Measurements from ENCODE around the gene LCOR. TPM values are rescaled to one million over a fixed set of nuclear protein-coding genes. Genes with fewer than 3 reads are reported as not detected.
"Not testable (repeated sequence)": the region's sequence is repeated elsewhere in the genome, so short reads cannot be mapped to it uniquely, and the experiment has no call there.

Gene LCOR
- polyA plus RNA-seq, 4 donors: 7.0 to 48.8 (median 9.5) TPM

- Histone ChIP-seq H3K9me3 (ENCODE audit: control insufficient read depth in 2 of 2, insufficient read depth in 1 of 2, low read depth in 1 of 2, low read length in 1 of 2) (no peaks in the 10 kb centered on the region), H3K4me1 (ENCODE audit: control insufficient read depth in 3 of 3, insufficient read depth in 2 of 3, low read depth in 1 of 3, low read length in 2 of 3) (peaks cover 0 to 13% (median 4%) of the 10 kb centered on the region in 3 donors), H3K36me3 (ENCODE audit: control insufficient read depth in 3 of 3, insufficient read depth in 2 of 3, low read depth in 1 of 3, low read length in 3 of 3) (peaks cover 0 to 26% (median 5%) of the 10 kb centered on the region in 3 donors), H3K4me3 (ENCODE audit: low read depth in 1 of 3, low read length in 3 of 3) (no peak overlapping the region), H3K27ac (ENCODE audit: low read depth in 1 of 3, low read length in 2 of 3) (no peak overlapping the region), H3K27me3 (ENCODE audit: control insufficient read depth in 3 of 3, insufficient read depth in 3 of 3, low read length in 3 of 3) (no peaks in the 10 kb centered on the region)
- FAIRE-seq (no peak), DNase-seq (no peak)
- WGBS, 3 donors: 19 to 74% (median 43%) methylated on average over 1 of the region's 1 CpG
Observed at GRCh38 chr10:96846395-96846794, 14.3 kb downstream of the LCOR start.

- 85 to 90% (median 90%) methylated on average over 5 of the region's 5 CpGs for WGBS, 3 donors
- FAIRE-seq (no peak), DNase-seq (no peak)
- no peak overlapping the region for H3K27ac ChIP-seq (ENCODE audit: low read depth in 1 of 3, low read length in 2 of 3)
- H3K27me3 ChIP-seq (ENCODE audit: control insufficient read depth in 3 of 3, insufficient read depth in 3 of 3, low read length in 3 of 3): no peaks in the 10 kb centered on the region
- H3K4me3 ChIP-seq (ENCODE audit: low read depth in 1 of 3, low read length in 3 of 3): no peak overlapping the region
- peaks cover 0 to 25% (median 5%) of the 10 kb centered on the region in 3 donors for H3K36me3 ChIP-seq (ENCODE audit: control insufficient read depth in 3 of 3, insufficient read depth in 2 of 3, low read depth in 1 of 3, low read length in 3 of 3)
- peaks cover 0 to 13% (median 4%) of the 10 kb centered on the region in 3 donors for H3K4me1 ChIP-seq (ENCODE audit: control insufficient read depth in 3 of 3, insufficient read depth in 2 of 3, low read depth in 1 of 3, low read length in 2 of 3)
- no peaks in the 10 kb centered on the region for H3K9me3 ChIP-seq (ENCODE audit: control insufficient read depth in 2 of 2, insufficient read depth in 1 of 2, low read depth in 1 of 2, low read length in 1 of 2)
Observed at GRCh38 chr10:96846926-96847325, 14.8 kb downstream of the LCOR start.

GRCh38 chr10:96847356-96847755 is 15.3 kb downstream of the LCOR start:
- H3K9me3 ChIP-seq (ENCODE audit: control insufficient read depth in 2 of 2, insufficient read depth in 1 of 2, low read depth in 1 of 2, low read length in 1 of 2); H3K4me3 ChIP-seq (ENCODE audit: low read depth in 1 of 3, low read length in 3 of 3); FAIRE-seq; H3K27ac ChIP-seq (ENCODE audit: low read depth in 1 of 3, low read length in 2 of 3); DNase-seq; H3K27me3 ChIP-seq (ENCODE audit: control insufficient read depth in 3 of 3, insufficient read depth in 3 of 3, low read length in 3 of 3): not testable (repeated sequence)
- 85 to 92% (median 89%) methylated on average over 12 of the region's 12 CpGs for WGBS, 3 donors
- H3K36me3 ChIP-seq (ENCODE audit: control insufficient read depth in 3 of 3, insufficient read depth in 2 of 3, low read depth in 1 of 3, low read length in 3 of 3): peaks cover 0 to 28% (median 5%) of the 10 kb centered on the region in 3 donors
- peaks cover 0 to 13% (median 4%) of the 10 kb centered on the region in 3 donors for H3K4me1 ChIP-seq (ENCODE audit: control insufficient read depth in 3 of 3, insufficient read depth in 2 of 3, low read depth in 1 of 3, low read length in 2 of 3)

- H3K36me3 ChIP-seq (ENCODE audit: control insufficient read depth in 3 of 3, insufficient read depth in 2 of 3, low read depth in 1 of 3, low read length in 3 of 3): peaks cover 0 to 34% (median 7%) of the 10 kb centered on the region in 3 donors
- H3K9me3 ChIP-seq (ENCODE audit: control insufficient read depth in 2 of 2, insufficient read depth in 1 of 2, low read depth in 1 of 2, low read length in 1 of 2): no peaks in the 10 kb centered on the region
- peaks cover 0 to 4% (median 0%) of the 10 kb centered on the region in 3 donors for H3K4me1 ChIP-seq (ENCODE audit: control insufficient read depth in 3 of 3, insufficient read depth in 2 of 3, low read depth in 1 of 3, low read length in 2 of 3)
- no peak for DNase-seq
- H3K27me3 ChIP-seq (ENCODE audit: control insufficient read depth in 3 of 3, insufficient read depth in 3 of 3, low read length in 3 of 3): no peaks in the 10 kb centered on the region
- no peak for FAIRE-seq
- no peak overlapping the region for H3K4me3 ChIP-seq (ENCODE audit: low read depth in 1 of 3, low read length in 3 of 3)
- WGBS, 3 donors: 96 to 98% (median 96%) methylated on average over 5 of the region's 5 CpGs
- no peak overlapping the region for H3K27ac ChIP-seq (ENCODE audit: low read depth in 1 of 3, low read length in 2 of 3)
Observed at GRCh38 chr10:96850113-96850512, 18.0 kb downstream of the LCOR start.

GRCh38 chr10:96850825-96851224 is 18.7 kb downstream of the LCOR start:
- Histone ChIP-seq H3K27me3 (ENCODE audit: control insufficient read depth in 3 of 3, insufficient read depth in 3 of 3, low read length in 3 of 3) (no peaks in the 10 kb centered on the region), H3K4me1 (ENCODE audit: control insufficient read depth in 3 of 3, insufficient read depth in 2 of 3, low read depth in 1 of 3, low read length in 2 of 3) (peaks cover 0 to 4% (median 0%) of the 10 kb centered on the region in 3 donors), H3K27ac (ENCODE audit: low read depth in 1 of 3, low read length in 2 of 3) (no peak overlapping the region), H3K9me3 (ENCODE audit: control insufficient read depth in 2 of 2, insufficient read depth in 1 of 2, low read depth in 1 of 2, low read length in 1 of 2) (no peaks in the 10 kb centered on the region), H3K4me3 (ENCODE audit: low read depth in 1 of 3, low read length in 3 of 3) (no peak overlapping the region), H3K36me3 (ENCODE audit: control insufficient read depth in 3 of 3, insufficient read depth in 2 of 3, low read depth in 1 of 3, low read length in 3 of 3) (peaks cover 0 to 37% (median 7%) of the 10 kb centered on the region in 3 donors)
- FAIRE-seq (no peak), DNase-seq (no peak)
- WGBS, 3 donors: 81 to 93% (median 82%) methylated on average over 3 of the region's 3 CpGs

GRCh38 chr10:96851281-96851680 is 19.2 kb downstream of the LCOR start:
- peaks cover 0 to 34% (median 7%) of the 10 kb centered on the region in 3 donors for H3K36me3 ChIP-seq (ENCODE audit: control insufficient read depth in 3 of 3, insufficient read depth in 2 of 3, low read depth in 1 of 3, low read length in 3 of 3)
- FAIRE-seq: no peak
- H3K4me1 ChIP-seq (ENCODE audit: control insufficient read depth in 3 of 3, insufficient read depth in 2 of 3, low read depth in 1 of 3, low read length in 2 of 3): peaks cover 0 to 4% (median 0%) of the 10 kb centered on the region in 3 donors
- no peak overlapping the region for H3K4me3 ChIP-seq (ENCODE audit: low read depth in 1 of 3, low read length in 3 of 3)
- 53 to 60% (median 57%) methylated on average over 6 of the region's 6 CpGs for WGBS, 3 donors
- no peak overlapping the region for H3K27ac ChIP-seq (ENCODE audit: low read depth in 1 of 3, low read length in 2 of 3)
- H3K27me3 ChIP-seq (ENCODE audit: control insufficient read depth in 3 of 3, insufficient read depth in 3 of 3, low read length in 3 of 3): no peaks in the 10 kb centered on the region
- no peak for DNase-seq
- H3K9me3 ChIP-seq (ENCODE audit: control insufficient read depth in 2 of 2, insufficient read depth in 1 of 2, low read depth in 1 of 2, low read length in 1 of 2): no peaks in the 10 kb centered on the region

- peaks cover 2 to 29% (median 4%) of the 10 kb centered on the region in 3 donors for H3K36me3 ChIP-seq (ENCODE audit: control insufficient read depth in 3 of 3, insufficient read depth in 2 of 3, low read depth in 1 of 3, low read length in 3 of 3)
- H3K27me3 ChIP-seq (ENCODE audit: control insufficient read depth in 3 of 3, insufficient read depth in 3 of 3, low read length in 3 of 3): no peaks in the 10 kb centered on the region
- no peaks in the 10 kb centered on the region for H3K9me3 ChIP-seq (ENCODE audit: control insufficient read depth in 2 of 2, insufficient read depth in 1 of 2, low read depth in 1 of 2, low read length in 1 of 2)
- peaks cover 0 to 4% (median 0%) of the 10 kb centered on the region in 3 donors for H3K4me1 ChIP-seq (ENCODE audit: control insufficient read depth in 3 of 3, insufficient read depth in 2 of 3, low read depth in 1 of 3, low read length in 2 of 3)
- WGBS, 3 donors: 90 to 96% (median 90%) methylated on average over 3 of the region's 3 CpGs
- DNase-seq (no peak), FAIRE-seq (no peak)
- H3K27ac ChIP-seq (ENCODE audit: low read depth in 1 of 3, low read length in 2 of 3): no peak overlapping the region
- H3K4me3 ChIP-seq (ENCODE audit: low read depth in 1 of 3, low read length in 3 of 3): no peak overlapping the region
Observed at GRCh38 chr10:96856317-96856716, 24.2 kb downstream of the LCOR start.

GRCh38 chr10:96857301-96858012 is 25.4 kb downstream of the LCOR start:
- Histone ChIP-seq H3K9me3 (ENCODE audit: control insufficient read depth in 2 of 2, insufficient read depth in 1 of 2, low read depth in 1 of 2, low read length in 1 of 2) (no peaks in the 10 kb centered on the region), H3K36me3 (ENCODE audit: control insufficient read depth in 3 of 3, insufficient read depth in 2 of 3, low read depth in 1 of 3, low read length in 3 of 3) (peaks cover 2 to 35% (median 4%) of the 10 kb centered on the region in 3 donors), H3K4me1 (ENCODE audit: control insufficient read depth in 3 of 3, insufficient read depth in 2 of 3, low read depth in 1 of 3, low read length in 2 of 3) (peaks cover 0 to 4% (median 1%) of the 10 kb centered on the region in 3 donors), H3K4me3 (ENCODE audit: low read depth in 1 of 3, low read length in 3 of 3) (no peak overlapping the region), H3K27ac (ENCODE audit: low read depth in 1 of 3, low read length in 2 of 3) (no peak overlapping the region), H3K27me3 (ENCODE audit: control insufficient read depth in 3 of 3, insufficient read depth in 3 of 3, low read length in 3 of 3) (no peaks in the 10 kb centered on the region)
- 89 to 95% (median 93%) methylated on average over 4 of the region's 4 CpGs for WGBS, 3 donors
- DNase-seq (no peak), FAIRE-seq (no peak)

All from small intestine (tissue), 7 donors.